HL-60 (cell line): ENCODE data around the gene TMEM184B.

Experiments used
- DNase-seq, 2 experiments: peaks; one replicate each; pipeline ENCODE4 v3.0.0-alpha.2; 2010 to 2020; ENCODE audit warnings: low read depth in 1 of 2, low spot score in 1 of 2
- H3K27ac ChIP-seq: fragments of 250-450 bp; sonication (Bioruptor Pico); replicated peaks from 2 replicates; pipeline ENCODE4 v1.5.1; 2020; ENCODE audit warnings: mild to moderate bottlenecking, moderate library complexity
- H3K27me3 ChIP-seq: fragments of 250-450 bp; sonication (Bioruptor Pico); 2 replicates; pipeline ENCODE4 v1.5.1; 2021; ENCODE audit warnings: mild to moderate bottlenecking, moderate library complexity; ENCODE audit not compliant: insufficient read depth, poor library complexity, severe bottlenecking
- H3K4me3 ChIP-seq: replicated peaks from 2 replicates; pipeline ENCODE4 v1.5.1; 2011; ENCODE audit warnings: mild to moderate bottlenecking, control low read depth, low read length; ENCODE audit not compliant: insufficient read depth
- CTCF ChIP-seq: IDR thresholded peaks from one replicate; pipeline ENCODE4 v1.5.1; 2011; ENCODE audit warnings: low read length, control low read depth, inconsistent platforms; ENCODE audit not compliant: insufficient read depth
- GABPA ChIP-seq: IDR thresholded peaks from 2 replicates; pipeline ENCODE4 v1.6.1; 2012; ENCODE audit warnings: low read depth
- POLR2AphosphoS5 ChIP-seq: IDR thresholded peaks from 2 replicates; pipeline ENCODE4 v1.6.1; 2012; ENCODE audit warnings: low read depth
- REST ChIP-seq: IDR thresholded peaks from 2 replicates; pipeline ENCODE4 v1.6.1; 2012; ENCODE audit warnings: low read depth; ENCODE audit not compliant: insufficient replicate concordance
- SPI1 ChIP-seq: IDR thresholded peaks from 2 replicates; pipeline ENCODE4 v1.6.1; 2012; ENCODE audit warnings: low read depth, mild to moderate bottlenecking, borderline replicate concordance

TMEM184B gene

GRCh38 chr22:38240734-38241252, 32.0 kb downstream of the TMEM184B start:
- no peak for DNase-seq
- no peak for TF ChIP-seq REST
- H3K27ac ChIP-seq: no peak overlapping the region
- H3K27me3 ChIP-seq: no peaks in the 10 kb centered on the region
- no peak overlapping the region for H3K4me3 ChIP-seq

- Histone ChIP-seq H3K27ac (no peak overlapping the region), H3K27me3 (no peaks in the 10 kb centered on the region), H3K4me3 (no peak overlapping the region)
- no peak for TF ChIP-seq REST
- no peak for TF ChIP-seq CTCF
- no peak for TF ChIP-seq POLR2AphosphoS5
- TF ChIP-seq SPI1: no peak
- no peak for TF ChIP-seq GABPA
- no peak for DNase-seq
These were observed 33.6 kb downstream of the TMEM184B start for GRCh38 chr22:38239101-38239761.

- DNase-seq: no peak
- no peak overlapping the region for H3K4me3 ChIP-seq
- no peaks in the 10 kb centered on the region for H3K27me3 ChIP-seq
- TF ChIP-seq CTCF (no peak), SPI1 (no peak), POLR2AphosphoS5 (no peak), REST (no peak), GABPA (no peak)
- H3K27ac ChIP-seq: no peak overlapping the region
These were observed 34.2 kb downstream of the TMEM184B start for GRCh38 chr22:38238519-38239071.
